ENCODE results near the gene WDR62. TPM values are rescaled to one million over a fixed set of nuclear protein-coding genes. Genes with fewer than 3 reads are reported as not detected.

WDR62 gene
- total and polyA plus RNA-seq, 2 donors: 0.27 to 2.3 TPM

- no peak for DNase-seq (ENCODE audit: extremely low spot score)
- 88% methylated on average over 5 of the region's 5 CpGs for WGBS
- H3K27ac ChIP-seq (ENCODE audit: low read depth): no peak overlapping the region
- H3K4me3 ChIP-seq (ENCODE audit: low read depth, low read length): no peak overlapping the region
- no peaks in the 10 kb centered on the region for H3K36me3 ChIP-seq (ENCODE audit: insufficient read depth)
- no peaks in the 10 kb centered on the region for H3K4me1 ChIP-seq (ENCODE audit: insufficient read depth)
Observed at GRCh38 chr19:36100476-36100875, 45.8 kb downstream of the WDR62 start.

GRCh38 chr19:36101550-36102327, 47.0 kb downstream of the WDR62 start:
- H3K27ac ChIP-seq (ENCODE audit: low read depth): no peak overlapping the region
- WGBS: 89% methylated on average over 27 of the region's 27 CpGs
- H3K36me3 ChIP-seq (ENCODE audit: insufficient read depth): no peaks in the 10 kb centered on the region
- no peak for DNase-seq (ENCODE audit: extremely low spot score)
- H3K4me1 ChIP-seq (ENCODE audit: insufficient read depth): no peaks in the 10 kb centered on the region
- H3K4me3 ChIP-seq (ENCODE audit: low read depth, low read length): no peak overlapping the region

GRCh38 chr19:36103040-36103626, 48.4 kb downstream of the WDR62 start:
- H3K27ac ChIP-seq (ENCODE audit: low read depth): no peak overlapping the region
- H3K4me1 ChIP-seq (ENCODE audit: insufficient read depth): no peaks in the 10 kb centered on the region
- no peaks in the 10 kb centered on the region for H3K36me3 ChIP-seq (ENCODE audit: insufficient read depth)
- 94% methylated on average over 24 of the region's 24 CpGs for WGBS
- DNase-seq (ENCODE audit: extremely low spot score): no peak
- H3K4me3 ChIP-seq (ENCODE audit: low read depth, low read length): no peak overlapping the region

- DNase-seq (ENCODE audit: extremely low spot score): no peak
- H3K36me3 ChIP-seq (ENCODE audit: insufficient read depth): no peaks in the 10 kb centered on the region
- no peaks in the 10 kb centered on the region for H3K4me1 ChIP-seq (ENCODE audit: insufficient read depth)
- no peak overlapping the region for H3K27ac ChIP-seq (ENCODE audit: low read depth)
- WGBS: 91% methylated on average over 12 of the region's 12 CpGs
- H3K4me3 ChIP-seq (ENCODE audit: low read depth, low read length): no peak overlapping the region
Observed at GRCh38 chr19:36103842-36104552, 49.3 kb downstream of the WDR62 start.

- no peak overlapping the region for H3K27ac ChIP-seq (ENCODE audit: low read depth)
- no peaks in the 10 kb centered on the region for H3K4me1 ChIP-seq (ENCODE audit: insufficient read depth)
- peaks cover 2% of the 10 kb centered on the region for H3K36me3 ChIP-seq (ENCODE audit: insufficient read depth)
- no peak for DNase-seq (ENCODE audit: extremely low spot score)
- H3K4me3 ChIP-seq (ENCODE audit: low read depth, low read length): no peak overlapping the region
- WGBS: 93% methylated on average over 6 of the region's 6 CpGs
Observed at GRCh38 chr19:36106441-36106840, 51.7 kb downstream of the WDR62 start.

- H3K36me3 ChIP-seq (ENCODE audit: insufficient read depth): peaks cover 2% of the 10 kb centered on the region
- no peak for DNase-seq (ENCODE audit: extremely low spot score)
- WGBS: 98% methylated on average over 5 of the region's 5 CpGs
Observed at GRCh38 chr19:36106991-36107390, 52.3 kb downstream of the WDR62 start.

GRCh38 chr19:36108684-36109083, 54.0 kb downstream of the WDR62 start:
- Histone ChIP-seq H3K27ac (ENCODE audit: low read depth) (no peak overlapping the region), H3K4me3 (ENCODE audit: low read depth, low read length) (no peak overlapping the region), H3K36me3 (ENCODE audit: insufficient read depth) (peaks cover 2% of the 10 kb centered on the region), H3K4me1 (ENCODE audit: insufficient read depth) (no peaks in the 10 kb centered on the region)
- DNase-seq (ENCODE audit: extremely low spot score): no peak
- 93% methylated on average over 3 of the region's 3 CpGs for WGBS

More at GRCh38 chr19:36106991-36107390, 52.3 kb downstream of the WDR62 start:
- Histone ChIP-seq H3K4me3 (ENCODE audit: low read depth, low read length) (no peak overlapping the region), H3K4me1 (ENCODE audit: insufficient read depth) (no peaks in the 10 kb centered on the region), H3K27ac (ENCODE audit: low read depth) (no peak overlapping the region)

GRCh38 chr19:36110487-36111199, 55.9 kb downstream of the WDR62 start, which contains the start of gene OVOL3:
Gene OVOL3 (plus strand): TSS chr19:36111143. CDS start chr19:36111203, 60 bp downstream.
- Histone ChIP-seq H3K36me3 (ENCODE audit: insufficient read depth) (peaks cover 2% of the 10 kb centered on the region), H3K27ac (ENCODE audit: low read depth) (no peak within 1 kb of the TSS), H3K4me1 (ENCODE audit: insufficient read depth) (no peaks in the 10 kb centered on the region), H3K4me3 (ENCODE audit: low read depth, low read length) (no peak within 1 kb of the TSS)
- no peak for DNase-seq (ENCODE audit: extremely low spot score)
- 73% methylated on average over 1 of the region's 1 CpG for WGBS

GRCh38 chr19:36111200-36111539, 56.5 kb downstream of the WDR62 start:
- WGBS: 73% methylated on average over 13 of the region's 13 CpGs
- DNase-seq (ENCODE audit: extremely low spot score): no peak
- H3K36me3 ChIP-seq (ENCODE audit: insufficient read depth): peaks cover 2% of the 10 kb centered on the region
- no peaks in the 10 kb centered on the region for H3K4me1 ChIP-seq (ENCODE audit: insufficient read depth)
- H3K4me3 ChIP-seq (ENCODE audit: low read depth, low read length): no peak overlapping the region
- no peak overlapping the region for H3K27ac ChIP-seq (ENCODE audit: low read depth)

- Histone ChIP-seq H3K4me1 (ENCODE audit: insufficient read depth) (no peaks in the 10 kb centered on the region), H3K27ac (ENCODE audit: low read depth) (no peak overlapping the region), H3K36me3 (ENCODE audit: insufficient read depth) (peaks cover 2% of the 10 kb centered on the region), H3K4me3 (ENCODE audit: low read depth, low read length) (no peak overlapping the region)
- 95% methylated on average over 10 of the region's 10 CpGs for WGBS
- no peak for DNase-seq (ENCODE audit: extremely low spot score)
Observed at GRCh38 chr19:36112678-36113077, 58.0 kb downstream of the WDR62 start.

GRCh38 chr19:36113425-36113824, 58.7 kb downstream of the WDR62 start:
- 89% methylated on average over 34 of the region's 34 CpGs for WGBS
- no peaks in the 10 kb centered on the region for H3K4me1 ChIP-seq (ENCODE audit: insufficient read depth)
- H3K4me3 ChIP-seq (ENCODE audit: low read depth, low read length): no peak overlapping the region
- DNase-seq (ENCODE audit: extremely low spot score): no peak
- H3K36me3 ChIP-seq (ENCODE audit: insufficient read depth): peaks cover 2% of the 10 kb centered on the region
- no peak overlapping the region for H3K27ac ChIP-seq (ENCODE audit: low read depth)

GRCh38 chr19:36113894-36114720, 59.4 kb downstream of the WDR62 start:
- peaks cover 2% of the 10 kb centered on the region for H3K36me3 ChIP-seq (ENCODE audit: insufficient read depth)
- no peak for DNase-seq (ENCODE audit: extremely low spot score)
- 8% methylated on average over 48 of the region's 48 CpGs for WGBS
- no peaks in the 10 kb centered on the region for H3K4me1 ChIP-seq (ENCODE audit: insufficient read depth)
- peak overlapping the region; percentile 73 for H3K27ac ChIP-seq (ENCODE audit: low read depth)
- H3K4me3 ChIP-seq (ENCODE audit: low read depth, low read length): peak overlapping the region; percentile 58
